Ascending aorta (tissue), 2 donors: ENCODE results near the gene RBM19. TPM values are rescaled to one million over a fixed set of nuclear protein-coding genes. Genes with fewer than 3 reads are reported as not detected.

ENCODE experiments used
- DNase-seq, 2 donors: peaks; one replicate each; pipeline ENCODE4 v3.0.0-alpha.2; 2019; ENCODE audit warnings: low spot score in 2 of 2
- H3K27ac ChIP-seq, 2 donors: fragments of 200-600 bp; sonication (generic); one replicate each; pipeline ENCODE4 v1.5.1; 2016 to 2017; ENCODE audit warnings: mild to moderate bottlenecking in 1 of 2
- H3K27me3 ChIP-seq: fragments of 200-600 bp; sonication (generic); one replicate; pipeline ENCODE4 v1.5.1; 2017
- H3K36me3 ChIP-seq, 2 donors: fragments of 200-600 bp; sonication (generic); one replicate each; pipeline ENCODE4 v1.5.1; 2016
- H3K4me1 ChIP-seq, 2 donors: fragments of 200-600 bp; sonication (generic); one replicate each; pipeline ENCODE4 v1.5.1; 2016 to 2017; ENCODE audit warnings: mild to moderate bottlenecking in 1 of 2
- H3K4me3 ChIP-seq, 2 donors: fragments of 200-600 bp; sonication (generic); one replicate each; pipeline ENCODE4 v1.5.1; 2016 to 2017; ENCODE audit warnings: mild to moderate bottlenecking in 1 of 2
- H3K9me3 ChIP-seq, 2 donors: fragments of 200-600 bp; sonication (generic); one replicate each; pipeline ENCODE4 v1.5.1; 2016
- intact Hi-C: fragments of 100-400 bp; cut with DNase I; formaldehyde crosslinking; loops from one replicate; pipeline ENCODE4 v1.15.1; 2023
- total RNA-seq: library from RNA; depleted of rRNA; stranded (reverse); fragments of >200 nt; gene quantifications from one replicate; pipeline ENCODE4 v1.1.0, GENCODE V29; 2016
- TF ChIP-seq, protein P1 (sequence below), 3 experiments: fragments of 200-600 bp in 2 of 3; fragments of 450-650 bp in 1 of 3; sonication (generic) in 2 of 3; IDR thresholded peaks; one replicate each; pipeline ENCODE4 v1.5.1; 2016 to 2019; ENCODE audit warnings: antibody characterized with exemption in 3 of 3, mild to moderate bottlenecking in 1 of 3, moderate library complexity in 1 of 3

RBM19 gene
- total RNA-seq, 1 donor from 2014 or later, result 22.8 TPM

GRCh38 chr12:113880988-113881962 is 84.8 kb downstream of the RBM19 start:
- intact Hi-C loops, result no loop called here
- Histone ChIP-seq H3K4me1 (no peaks in the 10 kb centered on the region), H3K4me3 (no peak overlapping the region), H3K9me3 (no peaks in the 10 kb centered on the region), H3K27ac (no peak overlapping the region), H3K36me3 (peaks cover 4 to 7% of the 10 kb centered on the region in 2 donors), H3K27me3 (no peaks in the 10 kb centered on the region)
- DNase-seq, result no peak
- TF ChIP-seq, protein P1, sequence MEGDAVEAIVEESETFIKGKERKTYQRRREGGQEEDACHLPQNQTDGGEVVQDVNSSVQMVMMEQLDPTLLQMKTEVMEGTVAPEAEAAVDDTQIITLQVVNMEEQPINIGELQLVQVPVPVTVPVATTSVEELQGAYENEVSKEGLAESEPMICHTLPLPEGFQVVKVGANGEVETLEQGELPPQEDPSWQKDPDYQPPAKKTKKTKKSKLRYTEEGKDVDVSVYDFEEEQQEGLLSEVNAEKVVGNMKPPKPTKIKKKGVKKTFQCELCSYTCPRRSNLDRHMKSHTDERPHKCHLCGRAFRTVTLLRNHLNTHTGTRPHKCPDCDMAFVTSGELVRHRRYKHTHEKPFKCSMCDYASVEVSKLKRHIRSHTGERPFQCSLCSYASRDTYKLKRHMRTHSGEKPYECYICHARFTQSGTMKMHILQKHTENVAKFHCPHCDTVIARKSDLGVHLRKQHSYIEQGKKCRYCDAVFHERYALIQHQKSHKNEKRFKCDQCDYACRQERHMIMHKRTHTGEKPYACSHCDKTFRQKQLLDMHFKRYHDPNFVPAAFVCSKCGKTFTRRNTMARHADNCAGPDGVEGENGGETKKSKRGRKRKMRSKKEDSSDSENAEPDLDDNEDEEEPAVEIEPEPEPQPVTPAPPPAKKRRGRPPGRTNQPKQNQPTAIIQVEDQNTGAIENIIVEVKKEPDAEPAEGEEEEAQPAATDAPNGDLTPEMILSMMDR (IDR thresholded peaks at IDR 0.05), result no peak

- peaks cover 4 to 7% of the 10 kb centered on the region in 2 donors for H3K36me3 ChIP-seq
- H3K4me1 ChIP-seq, result no peaks in the 10 kb centered on the region
- no peaks in the 10 kb centered on the region for H3K27me3 ChIP-seq
- no peak overlapping the region for H3K27ac ChIP-seq
- H3K4me3 ChIP-seq, result no peak overlapping the region
- intact Hi-C loops, result no loop called here
- DNase-seq, result no peak
- TF ChIP-seq, protein P1 (IDR thresholded peaks at IDR 0.05), result no peak
- H3K9me3 ChIP-seq, result no peaks in the 10 kb centered on the region
Measured at GRCh38 chr12:113880326-113880725, 85.8 kb downstream of the RBM19 start.

DNA sequence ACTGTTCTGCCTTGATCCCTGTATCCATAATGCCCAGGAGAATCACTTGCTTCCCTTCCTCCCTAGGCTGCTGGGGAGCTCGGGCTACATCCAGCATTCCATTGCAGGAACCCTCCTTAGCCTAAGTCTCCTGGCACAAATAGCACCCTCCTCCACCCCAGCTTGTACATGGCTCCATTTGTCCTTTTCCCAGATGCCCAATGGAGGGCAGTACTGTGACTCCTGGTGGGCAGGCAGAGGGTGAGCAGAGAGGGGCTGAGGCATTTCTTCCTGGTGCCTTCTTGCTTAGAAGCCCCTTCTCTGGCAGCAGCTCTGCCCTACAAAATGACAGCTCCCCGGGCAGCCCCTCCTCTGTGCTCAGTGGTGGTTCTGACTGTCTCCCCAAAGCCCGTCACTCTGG is 86.5 kb downstream of the RBM19 start:
- TF ChIP-seq, protein P1 (IDR thresholded peaks at IDR 0.05), result no peak
- H3K4me1 ChIP-seq, result no peaks in the 10 kb centered on the region
- no peak overlapping the region for H3K27ac ChIP-seq
- H3K27me3 ChIP-seq, result no peaks in the 10 kb centered on the region
- H3K9me3 ChIP-seq, result no peaks in the 10 kb centered on the region
- no peak overlapping the region for H3K4me3 ChIP-seq
- no peak for DNase-seq
- intact Hi-C loops, result no loop called here
- H3K36me3 ChIP-seq, result peaks cover 4 to 11% of the 10 kb centered on the region in 2 donors

GRCh38 chr12:113877607-113878006 is 88.5 kb downstream of the RBM19 start:
- no peaks in the 10 kb centered on the region for H3K9me3 ChIP-seq
- peaks cover 4 to 7% of the 10 kb centered on the region in 2 donors for H3K36me3 ChIP-seq
- no peaks in the 10 kb centered on the region for H3K4me1 ChIP-seq
- H3K27ac ChIP-seq, result no peak overlapping the region
- intact Hi-C loops, result no loop called here
- DNase-seq, result no peak
- H3K27me3 ChIP-seq, result no peaks in the 10 kb centered on the region
- H3K4me3 ChIP-seq, result no peak overlapping the region
- TF ChIP-seq, protein P1 (IDR thresholded peaks at IDR 0.05), result no peak

GRCh38 chr12:113876160-113876559 is 90.0 kb downstream of the RBM19 start:
- Histone ChIP-seq H3K27me3 (no peaks in the 10 kb centered on the region), H3K27ac (no peak overlapping the region), H3K4me3 (no peak overlapping the region), H3K9me3 (no peaks in the 10 kb centered on the region), H3K36me3 (peaks cover 4 to 7% of the 10 kb centered on the region in 2 donors), H3K4me1 (no peaks in the 10 kb centered on the region)
- TF ChIP-seq, protein P1 (IDR thresholded peaks at IDR 0.05), result no peak
- intact Hi-C loops, result no loop called here
- DNase-seq, result no peak
